GM06990 (cell line): ENCODE measurements around the gene CCDC82.

Experiments
- DNase-seq: peaks from one replicate; pipeline ENCODE4 v3.0.0-alpha.2; 2011; ENCODE audit not compliant: insufficient read length; ENCODE audit errors: extremely low read depth
- H3K27me3 ChIP-seq: replicated peaks from 2 replicates; pipeline ENCODE4 v1.6.0; 2011; ENCODE audit warnings: low read length; ENCODE audit not compliant: control insufficient read depth, insufficient read depth
- H3K36me3 ChIP-seq: 2 replicates; pipeline ENCODE4 v1.5.1; 2011; ENCODE audit warnings: low read length; ENCODE audit not compliant: control insufficient read depth, insufficient read depth
- H3K4me3 ChIP-seq: replicated peaks from 2 replicates; pipeline ENCODE4 v1.5.1; 2011; ENCODE audit warnings: low read depth, mild to moderate bottlenecking, control low read depth, low read length
- CTCF ChIP-seq: IDR thresholded peaks from 2 replicates; pipeline ENCODE4 v1.5.1; 2011; ENCODE audit warnings: low read length, control low read depth, mild to moderate bottlenecking, inconsistent platforms; ENCODE audit not compliant: insufficient read depth, poor library complexity, severe bottlenecking

The CCDC82 gene

GRCh38 chr11:96335388-96335787, 54.3 kb downstream of the CCDC82 start:
- no peak for TF ChIP-seq CTCF
- no peaks in the 10 kb centered on the region for H3K36me3 ChIP-seq
- DNase-seq = no peak

GRCh38 chr11:96334219-96334618, 55.5 kb downstream of the CCDC82 start:
- H3K4me3 ChIP-seq = no peak overlapping the region
- H3K36me3 ChIP-seq = no peaks in the 10 kb centered on the region
- H3K27me3 ChIP-seq = no peaks in the 10 kb centered on the region
- TF ChIP-seq CTCF = no peak
- no peak for DNase-seq

More at GRCh38 chr11:96335388-96335787, 54.3 kb downstream of the CCDC82 start:
- H3K4me3 ChIP-seq = no peak overlapping the region
- H3K27me3 ChIP-seq = no peaks in the 10 kb centered on the region

GRCh38 chr11:96333191-96333719, 56.5 kb downstream of the CCDC82 start:
- no peak overlapping the region for H3K4me3 ChIP-seq

GRCh38 chr11:96332126-96332771, 57.5 kb downstream of the CCDC82 start:
- DNase-seq = no peak
- Histone ChIP-seq H3K36me3 (no peaks in the 10 kb centered on the region), H3K4me3 (no peak overlapping the region), H3K27me3 (no peaks in the 10 kb centered on the region)
- TF ChIP-seq CTCF = no peak

More at GRCh38 chr11:96333191-96333719, 56.5 kb downstream of the CCDC82 start:
- Histone ChIP-seq H3K36me3 (no peaks in the 10 kb centered on the region), H3K27me3 (no peaks in the 10 kb centered on the region)
- DNase-seq = no peak
- no peak for TF ChIP-seq CTCF

GRCh38 chr11:96331699-96332116, 58.0 kb downstream of the CCDC82 start:
- Histone ChIP-seq H3K36me3 (no peaks in the 10 kb centered on the region), H3K27me3 (no peaks in the 10 kb centered on the region), H3K4me3 (no peak overlapping the region)
- DNase-seq = no peak
- no peak for TF ChIP-seq CTCF

- no peak for DNase-seq
- Histone ChIP-seq H3K36me3 (no peaks in the 10 kb centered on the region), H3K27me3 (no peaks in the 10 kb centered on the region), H3K4me3 (no peak overlapping the region)
- no peak for TF ChIP-seq CTCF
Measured at GRCh38 chr11:96330511-96330859, 59.2 kb downstream of the CCDC82 start.
